ENCODE measurements around the gene ZNF30. TPM values are rescaled to one million over a fixed set of nuclear protein-coding genes. Genes with fewer than 3 reads are reported as not detected.
"Not testable (repeated sequence)": the region's sequence is repeated elsewhere in the genome, so short reads cannot be mapped to it uniquely, and the experiment has no call there.

The ZNF30 gene
- 7.4 TPM for polyA plus RNA-seq
- long read RNA-seq, donor 1, partial matches to known transcripts: 0 of 1 reads
- long read RNA-seq, donor 1, other reads (novel, unspliced or antisense): 0 of 1 reads
- long read RNA-seq, donor 2, partial matches to known transcripts: 0 of 2 reads
- long read RNA-seq, donor 2, other reads (novel, unspliced or antisense): 0 of 2 reads
- long read RNA-seq, donor 3: 0 reads
- long read RNA-seq, donor 4, partial matches to known transcripts: 0 of 1 reads
- long read RNA-seq, donor 4, other reads (novel, unspliced or antisense): 0 of 1 reads
- long read RNA-seq, donor 5, partial matches to known transcripts: 0 of 1 reads
- long read RNA-seq, donor 5, other reads (novel, unspliced or antisense): 0 of 1 reads
- long read RNA-seq, donor 6, partial matches to known transcripts: 0 of 2 reads
- long read RNA-seq, donor 6, other reads (novel, unspliced or antisense): 0 of 2 reads
- long read RNA-seq, donor 7: 0 reads
- long read RNA-seq, donor 8, partial matches to known transcripts: 0 of 1 reads
- long read RNA-seq, donor 8, other reads (novel, unspliced or antisense): 0 of 1 reads
- long read RNA-seq, donor 9, partial matches to known transcripts: 0 of 1 reads
- long read RNA-seq, donor 9, other reads (novel, unspliced or antisense): 0 of 1 reads
- long read RNA-seq, donor 10, partial matches to known transcripts: 0 of 2 reads
- long read RNA-seq, donor 10, other reads (novel, unspliced or antisense): 0 of 2 reads
- long read RNA-seq, donor 11: 0 reads

- H3K4me1 ChIP-seq (ENCODE audit: control insufficient read depth, insufficient read depth, low read length): no peaks in the 10 kb centered on the region
- H3K36me3 ChIP-seq (ENCODE audit: control insufficient read depth, insufficient read depth, low read length): peaks cover 6% of the 10 kb centered on the region
- no peaks in the 10 kb centered on the region for H3K27me3 ChIP-seq (ENCODE audit: control insufficient read depth, insufficient read depth, low read length)
- peak within 1 kb of the TSS; percentile 65 for H3K4me3 ChIP-seq (ENCODE audit: low read length)
- peaks cover 10% of the 10 kb centered on the region for H3K9me3 ChIP-seq (ENCODE audit: control insufficient read depth, low read depth, low read length)
- no CpG with 5 or more reads among the region's 53 CpGs for WGBS (ENCODE audit: insufficient coverage, low lambda C conversion rate)
- DNase-seq: peak; percentile 93 to 95
- peak within 1 kb of the TSS; percentile 65 for H3K27ac ChIP-seq (ENCODE audit: low read length)
These were observed at the start of gene ZNF30 for GRCh38 chr19:34926685-34927375. ZNF30 (plus strand) TSS chr19:34926903; CDS start chr19:34929948, 3,045 bp downstream.

DNA sequence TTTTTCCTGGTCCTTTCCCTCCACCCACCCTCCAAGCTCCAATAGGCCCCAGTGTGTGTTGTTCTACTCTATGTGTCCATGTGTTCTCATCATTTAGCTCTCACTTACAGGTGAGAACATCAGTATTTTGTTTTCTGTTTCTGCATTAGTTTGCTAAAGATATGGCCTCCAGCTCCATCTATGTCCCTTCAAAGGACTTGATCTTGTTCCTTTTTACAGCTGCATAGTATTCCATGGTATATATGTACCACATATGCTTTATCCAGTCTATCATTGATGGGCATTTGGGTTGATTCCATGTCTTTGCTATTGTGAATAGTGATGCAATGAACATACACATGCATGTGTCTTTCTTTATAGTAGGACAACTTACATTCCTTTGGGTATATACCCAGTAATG is 47.1 kb upstream of the ZNF30 start:
- no peaks in the 10 kb centered on the region for H3K27me3 ChIP-seq (ENCODE audit: control insufficient read depth, insufficient read depth, low read length)
- DNase-seq: no peak
- H3K9me3 ChIP-seq (ENCODE audit: control insufficient read depth, low read depth, low read length): no peaks in the 10 kb centered on the region
- no peak overlapping the region for H3K4me3 ChIP-seq (ENCODE audit: low read length)
- H3K27ac ChIP-seq (ENCODE audit: low read length): no peak overlapping the region
- H3K4me1 ChIP-seq (ENCODE audit: control insufficient read depth, insufficient read depth, low read length): no peaks in the 10 kb centered on the region
- H3K36me3 ChIP-seq (ENCODE audit: control insufficient read depth, insufficient read depth, low read length): no peaks in the 10 kb centered on the region

DNA sequence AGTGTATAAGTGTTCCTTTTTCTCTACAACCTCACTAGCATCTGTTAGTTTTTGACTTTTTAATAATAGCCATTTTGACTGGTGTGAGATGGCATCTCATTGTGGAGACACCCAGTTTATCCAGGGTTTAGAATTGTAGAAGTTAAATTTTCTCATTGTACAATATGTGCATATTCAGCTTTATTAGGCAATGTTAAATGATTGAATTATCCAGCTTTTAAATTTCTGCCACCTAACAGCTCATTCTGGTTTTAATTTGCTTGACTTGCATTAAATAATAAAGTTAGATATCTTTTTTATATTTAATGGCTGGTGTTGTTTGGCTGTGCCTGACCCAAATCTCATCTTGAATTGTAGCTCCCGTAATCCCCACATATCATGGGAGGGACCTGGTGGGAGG is 46.7 kb upstream of the ZNF30 start:
- no peaks in the 10 kb centered on the region for H3K9me3 ChIP-seq (ENCODE audit: control insufficient read depth, low read depth, low read length)
- H3K4me1 ChIP-seq (ENCODE audit: control insufficient read depth, insufficient read depth, low read length): no peaks in the 10 kb centered on the region
- no peaks in the 10 kb centered on the region for H3K27me3 ChIP-seq (ENCODE audit: control insufficient read depth, insufficient read depth, low read length)
- no peaks in the 10 kb centered on the region for H3K36me3 ChIP-seq (ENCODE audit: control insufficient read depth, insufficient read depth, low read length)
- H3K4me3 ChIP-seq (ENCODE audit: low read length): no peak overlapping the region
- WGBS (ENCODE audit: insufficient coverage, low lambda C conversion rate): no CpG with 5 or more reads among the region's 1 CpG
- DNase-seq: no peak
- no peak overlapping the region for H3K27ac ChIP-seq (ENCODE audit: low read length)

DNA sequence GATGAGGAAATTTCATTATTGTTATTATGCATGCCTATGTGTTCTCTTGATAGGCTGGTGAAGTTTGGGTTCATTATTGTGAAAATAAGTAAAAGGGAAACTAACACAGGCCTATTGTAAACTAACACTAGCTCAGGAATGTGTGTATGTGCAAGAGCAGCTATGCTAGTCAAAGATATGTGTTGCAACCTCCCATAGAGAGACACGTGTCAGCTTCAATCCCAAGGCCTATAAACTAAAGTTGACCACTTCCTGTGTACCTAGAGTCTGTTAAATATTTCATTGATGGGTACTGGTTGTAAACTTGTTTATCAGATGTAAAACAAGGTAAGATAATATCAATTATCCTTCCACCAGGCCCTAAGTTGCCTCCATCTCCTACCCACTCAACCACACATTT is 44.7 kb upstream of the ZNF30 start:
- no peak overlapping the region for H3K27ac ChIP-seq (ENCODE audit: low read length)
- WGBS (ENCODE audit: insufficient coverage, low lambda C conversion rate): no CpG with 5 or more reads among the region's 1 CpG
- no peaks in the 10 kb centered on the region for H3K36me3 ChIP-seq (ENCODE audit: control insufficient read depth, insufficient read depth, low read length)
- H3K9me3 ChIP-seq (ENCODE audit: control insufficient read depth, low read depth, low read length): no peaks in the 10 kb centered on the region
- H3K4me1 ChIP-seq (ENCODE audit: control insufficient read depth, insufficient read depth, low read length): no peaks in the 10 kb centered on the region
- no peaks in the 10 kb centered on the region for H3K27me3 ChIP-seq (ENCODE audit: control insufficient read depth, insufficient read depth, low read length)
- no peak for DNase-seq
- H3K4me3 ChIP-seq (ENCODE audit: low read length): no peak overlapping the region

- Histone ChIP-seq H3K36me3 (ENCODE audit: control insufficient read depth, insufficient read depth, low read length) (no peaks in the 10 kb centered on the region), H3K9me3 (ENCODE audit: control insufficient read depth, low read depth, low read length) (no peaks in the 10 kb centered on the region), H3K27ac (ENCODE audit: low read length) (no peak overlapping the region), H3K4me3 (ENCODE audit: low read length) (no peak overlapping the region), H3K27me3 (ENCODE audit: control insufficient read depth, insufficient read depth, low read length) (no peaks in the 10 kb centered on the region), H3K4me1 (ENCODE audit: control insufficient read depth, insufficient read depth, low read length) (no peaks in the 10 kb centered on the region)
- no peak for DNase-seq
- WGBS (ENCODE audit: insufficient coverage, low lambda C conversion rate): no CpG with 5 or more reads among the region's 6 CpGs
These were observed 38.6 kb upstream of the ZNF30 start for GRCh38 chr19:34888091-34888490.

DNA sequence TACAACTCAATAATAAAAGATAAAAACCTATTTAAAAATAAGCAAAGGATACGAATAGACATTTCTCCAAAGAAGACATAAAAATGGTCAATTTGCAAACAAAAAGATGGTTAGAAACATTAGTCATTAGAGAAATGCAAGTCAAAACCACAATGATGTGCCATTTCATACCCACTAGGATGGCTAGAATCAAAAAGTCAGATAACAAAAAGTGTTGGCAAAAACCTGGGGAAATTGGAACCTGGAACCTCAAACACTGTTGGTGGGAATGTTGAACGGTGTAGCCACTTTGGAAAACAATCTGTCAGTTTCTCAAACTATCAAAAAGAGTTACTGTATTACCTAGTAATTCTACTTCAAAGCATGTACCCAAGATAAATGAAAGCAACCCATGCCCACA is 26.5 kb upstream of the ZNF30 start:
- 80% methylated on average over 2 of the region's 2 CpGs for WGBS (ENCODE audit: insufficient coverage, low lambda C conversion rate)
- H3K4me3 ChIP-seq (ENCODE audit: low read length): no peak overlapping the region

DNA sequence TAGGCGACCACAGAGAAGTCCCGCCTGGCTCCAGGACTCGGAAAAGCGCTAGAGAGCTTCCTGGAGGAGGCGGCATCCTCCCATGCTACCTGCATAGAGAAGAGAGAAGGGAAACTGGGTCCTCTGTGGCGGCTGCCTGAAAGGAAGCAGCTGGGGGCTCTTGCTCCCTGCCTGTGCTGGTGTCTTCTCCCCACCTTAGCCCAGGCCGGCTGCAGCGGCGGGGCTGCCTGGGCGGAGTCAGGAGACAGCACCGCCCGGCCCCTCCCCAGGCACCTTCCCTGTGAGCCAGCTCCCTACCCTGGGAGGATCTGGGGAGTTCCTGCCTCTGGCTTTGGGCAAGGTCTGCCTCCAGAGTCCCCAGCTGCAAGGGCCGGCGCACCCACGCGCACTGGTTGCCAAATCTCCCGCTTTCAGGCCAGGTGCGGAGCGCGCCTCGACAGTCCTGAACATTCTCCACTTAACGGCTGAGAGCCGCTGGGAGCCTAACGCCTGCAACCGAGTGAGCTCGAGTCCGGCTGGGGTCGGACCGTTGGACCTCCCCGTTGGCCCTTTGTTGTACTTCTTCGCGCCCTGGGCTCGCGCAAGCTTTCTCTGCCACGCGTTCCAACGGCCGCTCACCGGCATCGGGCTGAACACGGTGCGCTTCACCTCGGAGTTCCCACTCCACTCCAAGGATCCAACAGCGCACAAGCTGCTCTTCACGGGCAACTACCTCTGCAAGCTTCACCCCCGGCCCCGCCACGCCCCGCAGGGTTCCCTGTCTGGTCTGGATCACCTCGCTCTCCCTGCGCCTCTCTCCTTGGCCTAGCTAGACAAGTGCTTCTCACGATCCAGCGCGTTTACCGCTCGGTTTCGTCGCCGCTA is 21.8 kb upstream of the ZNF30 start:
- peaks cover 39% of the 10 kb centered on the region for H3K27me3 ChIP-seq (ENCODE audit: control insufficient read depth, insufficient read depth, low read length)
- H3K4me3 ChIP-seq (ENCODE audit: low read length): no peak overlapping the region
- no CpG with 5 or more reads among the region's 59 CpGs for WGBS (ENCODE audit: insufficient coverage, low lambda C conversion rate)
- no peaks in the 10 kb centered on the region for H3K9me3 ChIP-seq (ENCODE audit: control insufficient read depth, low read depth, low read length)
- H3K36me3 ChIP-seq (ENCODE audit: control insufficient read depth, insufficient read depth, low read length): no peaks in the 10 kb centered on the region
- no peak overlapping the region for H3K27ac ChIP-seq (ENCODE audit: low read length)
- peak in 1 of 2 donors; percentile 5 for DNase-seq
- H3K4me1 ChIP-seq (ENCODE audit: control insufficient read depth, insufficient read depth, low read length): no peaks in the 10 kb centered on the region

More for the DNA sequence above, 26.5 kb upstream of the ZNF30 start:
- Histone ChIP-seq H3K27ac (ENCODE audit: low read length) (no peak overlapping the region), H3K36me3 (ENCODE audit: control insufficient read depth, insufficient read depth, low read length) (no peaks in the 10 kb centered on the region), H3K4me1 (ENCODE audit: control insufficient read depth, insufficient read depth, low read length) (no peaks in the 10 kb centered on the region), H3K27me3 (ENCODE audit: control insufficient read depth, insufficient read depth, low read length) (peaks cover 21% of the 10 kb centered on the region), H3K9me3 (ENCODE audit: control insufficient read depth, low read depth, low read length) (no peaks in the 10 kb centered on the region)
- DNase-seq: no peak

- no peaks in the 10 kb centered on the region for H3K9me3 ChIP-seq (ENCODE audit: control insufficient read depth, low read depth, low read length)
- H3K4me3 ChIP-seq (ENCODE audit: low read length): no peak overlapping the region
- no CpG with 5 or more reads among the region's 3 CpGs for WGBS (ENCODE audit: insufficient coverage, low lambda C conversion rate)
- H3K36me3 ChIP-seq (ENCODE audit: control insufficient read depth, insufficient read depth, low read length): no peaks in the 10 kb centered on the region
- no peak overlapping the region for H3K27ac ChIP-seq (ENCODE audit: low read length)
- no peaks in the 10 kb centered on the region for H3K4me1 ChIP-seq (ENCODE audit: control insufficient read depth, insufficient read depth, low read length)
- H3K27me3 ChIP-seq (ENCODE audit: control insufficient read depth, insufficient read depth, low read length): peaks cover 15% of the 10 kb centered on the region
- DNase-seq: no peak
These were observed 15.9 kb upstream of the ZNF30 start for GRCh38 chr19:34910770-34911169.

DNA sequence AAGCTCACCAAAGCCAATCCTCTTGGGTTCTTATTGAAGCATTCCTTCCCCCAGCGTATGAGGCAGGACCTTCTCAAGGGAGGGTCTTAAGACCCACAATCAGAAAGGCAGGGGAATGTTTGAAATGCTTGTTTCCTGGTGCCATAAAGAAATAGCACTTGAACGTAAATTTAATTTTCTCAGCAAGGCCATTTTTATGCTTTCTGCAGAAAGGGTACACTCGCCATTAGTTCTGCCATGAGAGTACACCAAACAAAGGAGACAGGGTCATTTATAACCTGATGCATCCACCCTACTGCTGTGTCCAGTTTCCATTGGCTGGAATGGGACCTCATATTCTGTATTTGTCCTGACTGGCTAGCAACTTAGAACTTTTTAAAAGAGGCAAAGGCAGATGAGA is 9.6 kb upstream of the ZNF30 start:
- H3K9me3 ChIP-seq (ENCODE audit: control insufficient read depth, low read depth, low read length); DNase-seq; H3K27me3 ChIP-seq (ENCODE audit: control insufficient read depth, insufficient read depth, low read length); H3K4me1 ChIP-seq (ENCODE audit: control insufficient read depth, insufficient read depth, low read length); H3K4me3 ChIP-seq (ENCODE audit: low read length); H3K27ac ChIP-seq (ENCODE audit: low read length); H3K36me3 ChIP-seq (ENCODE audit: control insufficient read depth, insufficient read depth, low read length): not testable (repeated sequence)
- whole genome bisulfite sequencing (ENCODE audit: insufficient coverage, low lambda C conversion rate): no CpG with 5 or more reads among the region's 3 CpGs

GRCh38 chr19:34918190-34918589 is 8.5 kb upstream of the ZNF30 start:
- no peaks in the 10 kb centered on the region for H3K4me1 ChIP-seq (ENCODE audit: control insufficient read depth, insufficient read depth, low read length)
- no peaks in the 10 kb centered on the region for H3K27me3 ChIP-seq (ENCODE audit: control insufficient read depth, insufficient read depth, low read length)
- H3K27ac ChIP-seq (ENCODE audit: low read length): no peak overlapping the region
- H3K36me3 ChIP-seq (ENCODE audit: control insufficient read depth, insufficient read depth, low read length): no peaks in the 10 kb centered on the region
- WGBS (ENCODE audit: insufficient coverage, low lambda C conversion rate): no CpG with 5 or more reads among the region's 2 CpGs
- H3K9me3 ChIP-seq (ENCODE audit: control insufficient read depth, low read depth, low read length): no peaks in the 10 kb centered on the region
- no peak overlapping the region for H3K4me3 ChIP-seq (ENCODE audit: low read length)
- no peak for DNase-seq
